ENCODE measurements around the gene BHLHE23. TPM values are rescaled to one million over a fixed set of nuclear protein-coding genes. Genes with fewer than 3 reads are reported as not detected.

Gene BHLHE23
- total RNA-seq, 2 donors from 2014 or later, result not detected

- Histone ChIP-seq H3K36me3 (replicated peaks in 1 of 2; ENCODE audit: insufficient read depth in 1 of 2, low read depth in 2 of 2) (no peaks in the 10 kb centered on the region), H3K27me3 (peaks cover 0 to 25% of the 10 kb centered on the region in 2 donors), H3K4me3 (no peak overlapping the region), H3K9me3 (no peaks in the 10 kb centered on the region), H3K4me1 (peaks cover 9% of the 10 kb centered on the region), H3K27ac (no peak overlapping the region)
- ATAC-seq (no peak), DNase-seq (no peak)
- intact Hi-C loops (cut with DNase I), result no loop called here
- WGBS, 2 donors, result 36 to 42% methylated on average over 3 to 6 of the region's 9 CpGs
- TF ChIP-seq POLR2A (IDR thresholded peaks at IDR 0.05), result no peak
- TF ChIP-seq CTCF (IDR thresholded peaks at IDR 0.05), result no peak
These were observed 30.8 kb downstream of the BHLHE23 start for GRCh38 chr20:62975812-62976508.

- Histone ChIP-seq H3K4me3 (no peak overlapping the region), H3K9me3 (no peaks in the 10 kb centered on the region), H3K36me3 (replicated peaks in 1 of 2; ENCODE audit: insufficient read depth in 1 of 2, low read depth in 2 of 2) (no peaks in the 10 kb centered on the region), H3K27me3 (peaks cover 0 to 25% of the 10 kb centered on the region in 2 donors), H3K27ac (no peak overlapping the region), H3K4me1 (peaks cover 9% of the 10 kb centered on the region)
- intact Hi-C loops (cut with DNase I), result no loop called here
- DNase-seq (no peak), ATAC-seq (no peak)
- 49% methylated on average over 5 to 10 of the region's 10 CpGs for WGBS, 2 donors
- TF ChIP-seq POLR2A (IDR thresholded peaks at IDR 0.05), result no peak
- TF ChIP-seq CTCF (IDR thresholded peaks at IDR 0.05), result no peak
These were observed 31.5 kb downstream of the BHLHE23 start for GRCh38 chr20:62975251-62975760.

- DNase-seq (no peak), ATAC-seq (peak; percentile 21)
- Histone ChIP-seq H3K27ac (no peak overlapping the region), H3K36me3 (replicated peaks in 1 of 2; ENCODE audit: insufficient read depth in 1 of 2, low read depth in 2 of 2) (no peaks in the 10 kb centered on the region), H3K4me1 (peaks cover 9% of the 10 kb centered on the region), H3K4me3 (no peak overlapping the region), H3K27me3 (peaks cover 0 to 25% of the 10 kb centered on the region in 2 donors), H3K9me3 (no peaks in the 10 kb centered on the region)
- 19 to 37% methylated on average over 18 to 42 of the region's 48 CpGs for WGBS, 2 donors
- TF ChIP-seq POLR2A (IDR thresholded peaks at IDR 0.05) (no peak), CTCF (IDR thresholded peaks at IDR 0.05) (no peak)
- intact Hi-C loops (cut with DNase I), result no loop called here
These were observed 33.7 kb downstream of the BHLHE23 start for GRCh38 chr20:62972845-62973745.

- Histone ChIP-seq H3K36me3 (replicated peaks in 1 of 2; ENCODE audit: insufficient read depth in 1 of 2, low read depth in 2 of 2) (no peaks in the 10 kb centered on the region), H3K9me3 (no peaks in the 10 kb centered on the region), H3K4me1 (peaks cover 9% of the 10 kb centered on the region), H3K4me3 (no peak overlapping the region), H3K27ac (no peak overlapping the region), H3K27me3 (peaks cover 0 to 23% of the 10 kb centered on the region in 2 donors)
- DNase-seq, result peak; percentile 87 to 90 (median 88)
- TF ChIP-seq CTCF (IDR thresholded peaks at IDR 0.05), result peak; percentile 67 to 96 (median 92)
- TF ChIP-seq POLR2A (IDR thresholded peaks at IDR 0.05), result no peak
- ATAC-seq, result peak; percentile 97
- 3% methylated on average over 29 to 36 of the region's 38 CpGs for WGBS, 2 donors
- intact Hi-C loops (cut with DNase I), result no loop called here
These were observed 34.6 kb downstream of the BHLHE23 start for GRCh38 chr20:62971950-62972844.

Measured in body of pancreas (tissue), 4 donors.